T-helper 2 cell treated with Interferon-gamma antibody and Interleukin-4, amounts not matched to agents 5 μg/mL and 100 μg/mL, for 36 hours (primary cell): ENCODE data around the gene KCNIP3.

ENCODE experiments used
- DNase-seq: peaks from one replicate; pipeline ENCODE4 v3.0.0; 2021; ENCODE audit warnings: low spot score
- H3K27ac Mint-ChIP-seq: one replicate; pipeline ENCODE4 v1.8.0; 2021; ENCODE audit warnings: mild to moderate bottlenecking, mixed read lengths
- H3K27me3 Mint-ChIP-seq: one replicate; pipeline ENCODE4 v1.8.0; 2021; ENCODE audit warnings: low read depth, mixed read lengths
- H3K36me3 Mint-ChIP-seq: one replicate; pipeline ENCODE4 v1.8.0; 2021; ENCODE audit warnings: low read depth, mixed read lengths
- H3K4me1 Mint-ChIP-seq: one replicate; pipeline ENCODE4 v1.8.0; 2021; ENCODE audit warnings: low read depth, mixed read lengths
- H3K4me3 Mint-ChIP-seq: one replicate; pipeline ENCODE4 v1.8.0; 2022; ENCODE audit warnings: mild to moderate bottlenecking, moderate library complexity, mixed read lengths
- H3K9me3 Mint-ChIP-seq: one replicate; pipeline ENCODE4 v1.8.0; 2021; ENCODE audit warnings: mixed read lengths

Gene KCNIP3

GRCh38 chr2:95279435-95280035 lies 17.6 kb upstream of the KCNIP3 start:
- Mint-ChIP-seq H3K4me1 (no peaks in the 10 kb centered on the region), H3K27ac (no peak overlapping the region), H3K36me3 (no peaks in the 10 kb centered on the region), H3K4me3 (no peak overlapping the region), H3K27me3 (no peaks in the 10 kb centered on the region), H3K9me3 (no peaks in the 10 kb centered on the region)
- no peak for DNase-seq

GRCh38 chr2:95281071-95281470 lies 16.1 kb upstream of the KCNIP3 start:
- Mint-ChIP-seq H3K36me3 (no peaks in the 10 kb centered on the region), H3K4me1 (no peaks in the 10 kb centered on the region), H3K4me3 (no peak overlapping the region), H3K27ac (no peak overlapping the region), H3K9me3 (no peaks in the 10 kb centered on the region), H3K27me3 (no peaks in the 10 kb centered on the region)
- no peak for DNase-seq

- Mint-ChIP-seq H3K9me3 (no peaks in the 10 kb centered on the region), H3K36me3 (no peaks in the 10 kb centered on the region), H3K27ac (no peak overlapping the region), H3K4me1 (no peaks in the 10 kb centered on the region), H3K27me3 (no peaks in the 10 kb centered on the region), H3K4me3 (no peak overlapping the region)
- no peak for DNase-seq
Observed at GRCh38 chr2:95281786-95282185, 15.4 kb upstream of the KCNIP3 start.

GRCh38 chr2:95282458-95282857 lies 14.7 kb upstream of the KCNIP3 start:
- DNase-seq = no peak
- no peaks in the 10 kb centered on the region for H3K9me3 Mint-ChIP-seq
- H3K4me3 Mint-ChIP-seq = no peak overlapping the region
- no peaks in the 10 kb centered on the region for H3K36me3 Mint-ChIP-seq
- no peaks in the 10 kb centered on the region for H3K27me3 Mint-ChIP-seq
- no peaks in the 10 kb centered on the region for H3K4me1 Mint-ChIP-seq
- no peak overlapping the region for H3K27ac Mint-ChIP-seq

- no peaks in the 10 kb centered on the region for H3K36me3 Mint-ChIP-seq
- DNase-seq = no peak
- H3K27ac Mint-ChIP-seq = no peak overlapping the region
Observed at GRCh38 chr2:95283562-95283961, 13.6 kb upstream of the KCNIP3 start.

GRCh38 chr2:95284886-95285541 lies 12.1 kb upstream of the KCNIP3 start:
- Mint-ChIP-seq H3K27me3 (no peaks in the 10 kb centered on the region), H3K27ac (no peak overlapping the region), H3K4me3 (no peak overlapping the region)

More at GRCh38 chr2:95283562-95283961, 13.6 kb upstream of the KCNIP3 start:
- Mint-ChIP-seq H3K9me3 (no peaks in the 10 kb centered on the region), H3K4me1 (no peaks in the 10 kb centered on the region), H3K27me3 (no peaks in the 10 kb centered on the region), H3K4me3 (no peak overlapping the region)

GRCh38 chr2:95285542-95285932 lies 11.6 kb upstream of the KCNIP3 start:
- Mint-ChIP-seq H3K27ac (no peak overlapping the region), H3K4me3 (no peak overlapping the region), H3K9me3 (peaks cover 6% of the 10 kb centered on the region), H3K4me1 (no peaks in the 10 kb centered on the region), H3K27me3 (no peaks in the 10 kb centered on the region), H3K36me3 (no peaks in the 10 kb centered on the region)
- DNase-seq = no peak

More at GRCh38 chr2:95284886-95285541, 12.1 kb upstream of the KCNIP3 start:
- H3K36me3 Mint-ChIP-seq = no peaks in the 10 kb centered on the region
- no peaks in the 10 kb centered on the region for H3K4me1 Mint-ChIP-seq
- peaks cover under 1% of the 10 kb centered on the region for H3K9me3 Mint-ChIP-seq
- no peak for DNase-seq

GRCh38 chr2:95287336-95287735 lies 9.8 kb upstream of the KCNIP3 start:
- no peaks in the 10 kb centered on the region for H3K4me1 Mint-ChIP-seq
- no peak overlapping the region for H3K4me3 Mint-ChIP-seq
- no peaks in the 10 kb centered on the region for H3K36me3 Mint-ChIP-seq
- no peaks in the 10 kb centered on the region for H3K27me3 Mint-ChIP-seq
- H3K27ac Mint-ChIP-seq = no peak overlapping the region
- peaks cover 15% of the 10 kb centered on the region for H3K9me3 Mint-ChIP-seq
- DNase-seq = no peak

- Mint-ChIP-seq H3K27me3 (no peaks in the 10 kb centered on the region), H3K4me3 (no peak overlapping the region), H3K27ac (no peak overlapping the region), H3K36me3 (no peaks in the 10 kb centered on the region), H3K4me1 (no peaks in the 10 kb centered on the region), H3K9me3 (peaks cover 15% of the 10 kb centered on the region)
- DNase-seq = no peak
Observed at GRCh38 chr2:95287806-95288205, 9.3 kb upstream of the KCNIP3 start.

- Mint-ChIP-seq H3K36me3 (no peaks in the 10 kb centered on the region), H3K9me3 (peaks cover 15% of the 10 kb centered on the region), H3K4me1 (no peaks in the 10 kb centered on the region), H3K4me3 (no peak overlapping the region), H3K27ac (no peak overlapping the region), H3K27me3 (no peaks in the 10 kb centered on the region)
- DNase-seq = no peak
Observed at GRCh38 chr2:95289253-95289652, 7.9 kb upstream of the KCNIP3 start.

- no peak overlapping the region for H3K27ac Mint-ChIP-seq
Observed at GRCh38 chr2:95291222-95291621, 5.9 kb upstream of the KCNIP3 start.

GRCh38 chr2:95292623-95293260 lies 4.4 kb upstream of the KCNIP3 start:
- no peak overlapping the region for H3K27ac Mint-ChIP-seq
- no peaks in the 10 kb centered on the region for H3K27me3 Mint-ChIP-seq
- no peak for DNase-seq
- no peaks in the 10 kb centered on the region for H3K4me1 Mint-ChIP-seq
- H3K9me3 Mint-ChIP-seq = peaks cover 15% of the 10 kb centered on the region
- H3K4me3 Mint-ChIP-seq = no peak overlapping the region
- no peaks in the 10 kb centered on the region for H3K36me3 Mint-ChIP-seq

More at GRCh38 chr2:95291222-95291621, 5.9 kb upstream of the KCNIP3 start:
- Mint-ChIP-seq H3K9me3 (peaks cover 15% of the 10 kb centered on the region), H3K27me3 (no peaks in the 10 kb centered on the region), H3K4me3 (no peak overlapping the region), H3K36me3 (no peaks in the 10 kb centered on the region), H3K4me1 (no peaks in the 10 kb centered on the region)
- no peak for DNase-seq

- Mint-ChIP-seq H3K9me3 (peaks cover 15% of the 10 kb centered on the region), H3K4me1 (no peaks in the 10 kb centered on the region), H3K27ac (no peak overlapping the region), H3K4me3 (no peak overlapping the region), H3K36me3 (no peaks in the 10 kb centered on the region), H3K27me3 (no peaks in the 10 kb centered on the region)
- DNase-seq = no peak
Observed at GRCh38 chr2:95294579-95295250, 2.4 kb upstream of the KCNIP3 start.

GRCh38 chr2:95295376-95295775 lies 1.8 kb upstream of the KCNIP3 start:
- no peaks in the 10 kb centered on the region for H3K36me3 Mint-ChIP-seq
- H3K27ac Mint-ChIP-seq = no peak overlapping the region

More at GRCh38 chr2:95295376-95295775, 1.8 kb upstream of the KCNIP3 start:
- DNase-seq = no peak
- H3K4me1 Mint-ChIP-seq = no peaks in the 10 kb centered on the region
- H3K4me3 Mint-ChIP-seq = no peak overlapping the region
- H3K9me3 Mint-ChIP-seq = peaks cover 11% of the 10 kb centered on the region
- no peaks in the 10 kb centered on the region for H3K27me3 Mint-ChIP-seq
